ENCODE measurements around the gene PAX5.

The PAX5 gene

DNA sequence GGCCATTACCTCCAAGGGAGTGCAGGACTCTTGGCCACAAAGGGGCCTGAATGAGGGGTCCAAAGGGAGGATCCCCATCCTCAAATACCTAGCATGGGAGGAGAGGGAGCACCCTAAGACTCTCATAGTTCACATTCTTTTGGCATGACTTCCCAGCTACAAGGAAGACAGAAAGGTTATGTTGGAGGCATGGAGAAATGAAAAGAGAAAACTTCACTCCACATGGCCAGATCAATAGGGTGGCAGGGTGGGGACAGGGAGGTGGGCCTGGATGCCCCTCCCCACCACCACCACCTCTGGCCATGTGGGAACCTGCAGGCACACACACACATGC is 97.6 kb downstream of the PAX5 start:
- DNase-seq (ENCODE audit: low spot score), result no peak
- TF ChIP-seq, protein P1, sequence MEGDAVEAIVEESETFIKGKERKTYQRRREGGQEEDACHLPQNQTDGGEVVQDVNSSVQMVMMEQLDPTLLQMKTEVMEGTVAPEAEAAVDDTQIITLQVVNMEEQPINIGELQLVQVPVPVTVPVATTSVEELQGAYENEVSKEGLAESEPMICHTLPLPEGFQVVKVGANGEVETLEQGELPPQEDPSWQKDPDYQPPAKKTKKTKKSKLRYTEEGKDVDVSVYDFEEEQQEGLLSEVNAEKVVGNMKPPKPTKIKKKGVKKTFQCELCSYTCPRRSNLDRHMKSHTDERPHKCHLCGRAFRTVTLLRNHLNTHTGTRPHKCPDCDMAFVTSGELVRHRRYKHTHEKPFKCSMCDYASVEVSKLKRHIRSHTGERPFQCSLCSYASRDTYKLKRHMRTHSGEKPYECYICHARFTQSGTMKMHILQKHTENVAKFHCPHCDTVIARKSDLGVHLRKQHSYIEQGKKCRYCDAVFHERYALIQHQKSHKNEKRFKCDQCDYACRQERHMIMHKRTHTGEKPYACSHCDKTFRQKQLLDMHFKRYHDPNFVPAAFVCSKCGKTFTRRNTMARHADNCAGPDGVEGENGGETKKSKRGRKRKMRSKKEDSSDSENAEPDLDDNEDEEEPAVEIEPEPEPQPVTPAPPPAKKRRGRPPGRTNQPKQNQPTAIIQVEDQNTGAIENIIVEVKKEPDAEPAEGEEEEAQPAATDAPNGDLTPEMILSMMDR (IDR thresholded peaks at IDR 0.05; ENCODE audit: extremely low read depth, insufficient read depth, missing control alignments), result no peak
- in situ Hi-C loops (cut with MboI; ENCODE audit: low pct_unique_long_range_greater_than_20kb, low sequenced_read_pairs, unreplicated experiment), result no loop called here

DNA sequence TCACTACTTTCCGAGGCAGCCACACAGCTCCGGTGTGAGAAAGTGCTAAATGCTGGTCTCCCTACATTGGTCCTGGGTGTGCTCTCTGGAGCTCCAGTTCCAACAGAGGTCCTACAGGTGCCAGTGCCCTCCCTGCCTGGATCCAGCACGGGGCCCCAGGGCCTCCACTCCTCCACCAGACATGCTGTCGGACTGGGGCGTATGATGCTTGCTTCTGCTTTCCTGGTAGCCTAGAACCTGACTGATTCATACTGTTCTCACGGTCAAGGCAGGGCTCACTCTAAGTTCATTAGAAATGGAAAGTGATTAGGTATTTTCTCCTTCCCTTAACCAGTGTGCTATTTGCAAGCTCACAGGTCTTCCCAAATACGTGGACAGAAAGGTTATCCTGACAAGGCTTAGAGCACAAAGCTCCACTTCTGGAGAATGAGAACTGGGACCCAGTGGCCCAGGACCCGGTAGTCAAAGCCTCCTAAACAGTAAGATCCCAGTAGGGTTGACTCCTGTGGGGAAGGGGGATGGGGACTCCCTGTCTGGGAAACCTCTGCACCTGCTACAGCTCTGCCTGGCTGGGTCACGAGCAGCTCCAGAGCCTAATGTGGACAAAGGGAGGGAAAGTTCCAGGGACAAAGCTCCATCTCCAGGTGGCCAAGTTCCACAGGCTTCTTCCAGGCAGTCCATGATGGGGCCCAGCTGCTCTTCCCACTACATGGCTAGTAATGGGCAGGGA is 98.1 kb downstream of the PAX5 start:
- TF ChIP-seq, protein P1 (IDR thresholded peaks at IDR 0.05; ENCODE audit: extremely low read depth, insufficient read depth, missing control alignments), result no peak
- peak; percentile 55 for DNase-seq (ENCODE audit: low spot score)
- in situ Hi-C loops (cut with MboI; ENCODE audit: low pct_unique_long_range_greater_than_20kb, low sequenced_read_pairs, unreplicated experiment), result no loop called here

DNA sequence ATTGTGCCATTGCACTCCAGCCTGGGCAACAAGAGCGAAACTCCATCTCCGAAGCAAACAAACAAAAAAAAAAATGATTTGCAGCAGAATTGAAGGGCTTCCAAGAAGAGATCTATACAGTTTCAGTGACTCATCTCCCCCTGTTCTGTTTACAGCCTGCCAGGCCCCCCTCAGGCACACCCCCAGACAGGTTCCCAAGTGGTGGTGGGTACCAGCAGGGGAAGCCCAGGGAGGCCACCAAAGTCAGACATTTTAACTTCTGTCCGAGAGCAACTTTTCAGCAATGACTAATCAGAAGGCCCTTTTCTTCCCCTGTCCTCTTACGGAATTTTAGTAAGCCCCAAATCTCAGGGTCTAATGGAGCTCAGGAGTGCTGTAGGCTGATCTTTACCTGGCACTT is 98.7 kb downstream of the PAX5 start:
- peak; percentile 57 for DNase-seq (ENCODE audit: low spot score)
- TF ChIP-seq, protein P1 (IDR thresholded peaks at IDR 0.05; ENCODE audit: extremely low read depth, insufficient read depth, missing control alignments), result no peak
- in situ Hi-C loops (cut with MboI; ENCODE audit: low pct_unique_long_range_greater_than_20kb, low sequenced_read_pairs, unreplicated experiment), result no loop called here

DNA sequence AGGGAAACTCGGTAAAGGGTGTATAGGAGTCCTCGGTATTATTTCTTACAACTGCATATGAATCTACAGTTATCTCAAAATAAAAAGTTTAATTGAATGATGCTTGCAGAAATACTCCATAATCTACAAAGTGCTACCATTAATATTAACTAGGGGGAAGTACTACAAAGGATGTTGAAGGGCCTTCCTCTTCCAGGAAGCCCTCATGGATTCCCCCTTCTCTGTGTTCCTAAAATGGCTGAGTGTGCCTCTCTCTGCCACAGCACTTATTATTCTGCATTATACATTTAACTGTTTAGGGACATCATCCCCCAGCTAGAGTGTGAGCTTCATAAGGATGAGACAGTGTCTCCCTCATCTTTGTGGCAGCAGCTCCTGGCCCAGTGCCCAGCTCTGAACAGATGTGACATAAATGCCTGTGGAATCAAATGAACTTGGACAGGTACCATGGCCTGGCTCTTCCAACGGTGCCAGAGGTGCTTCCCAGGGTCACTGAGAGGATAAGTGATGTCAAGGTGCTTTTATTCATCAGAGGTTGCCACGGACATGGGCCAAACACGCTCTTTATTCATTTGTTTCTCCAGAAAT is 99.5 kb downstream of the PAX5 start:
- DNase-seq (ENCODE audit: low spot score), result no peak
- TF ChIP-seq, protein P1 (IDR thresholded peaks at IDR 0.05; ENCODE audit: extremely low read depth, insufficient read depth, missing control alignments), result no peak
- in situ Hi-C loops (cut with MboI; ENCODE audit: low pct_unique_long_range_greater_than_20kb, low sequenced_read_pairs, unreplicated experiment), result no loop called here

DNA sequence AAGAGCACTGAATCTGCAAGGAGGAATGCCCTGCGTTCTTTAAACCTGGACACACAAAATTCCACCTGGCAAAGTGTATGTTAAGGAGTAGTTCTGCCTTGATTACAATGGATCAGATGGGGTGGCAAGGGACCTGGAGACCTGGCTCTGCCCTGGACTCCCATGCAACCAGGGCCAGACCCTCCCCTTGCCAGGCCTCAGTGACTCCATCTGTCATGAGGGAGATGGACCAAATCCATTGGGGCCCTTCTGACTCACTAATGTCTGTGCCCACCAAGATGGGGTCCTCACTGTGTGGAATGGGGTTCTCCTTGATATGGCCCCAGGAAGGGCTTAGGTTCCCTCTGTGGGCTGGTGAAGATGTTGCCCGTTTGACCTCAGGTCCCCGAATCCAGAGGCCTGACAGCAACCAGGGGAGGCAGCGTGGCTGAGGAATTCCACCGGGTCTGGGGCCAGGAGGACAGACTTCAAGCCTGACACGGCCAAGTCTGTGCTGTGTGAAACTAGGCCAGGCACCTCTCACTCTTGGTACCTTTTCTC is 100.3 kb downstream of the PAX5 start:
- DNase-seq (ENCODE audit: low spot score), result no peak

DNA sequence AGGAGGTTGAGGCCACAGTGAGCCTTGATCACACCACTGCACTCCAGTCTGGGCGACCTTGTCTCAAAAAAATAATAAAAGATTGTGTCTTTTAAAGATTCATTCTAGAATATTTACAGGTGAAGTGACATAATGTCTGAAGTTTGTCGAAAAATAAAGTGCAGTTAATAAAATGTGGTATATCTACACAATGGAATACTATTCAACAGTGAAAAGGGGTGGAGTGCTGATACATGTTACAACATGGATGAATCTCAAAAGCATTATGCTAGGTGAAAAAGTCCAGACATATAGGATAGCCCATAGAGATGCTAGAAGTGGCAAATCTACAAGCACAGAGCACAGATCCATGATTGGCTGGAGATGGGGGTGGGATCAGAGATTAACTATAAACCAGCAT is 101.9 kb downstream of the PAX5 start:
- TF ChIP-seq, protein P1 (IDR thresholded peaks at IDR 0.05; ENCODE audit: extremely low read depth, insufficient read depth, missing control alignments), result no peak
- DNase-seq (ENCODE audit: low spot score), result no peak
- in situ Hi-C loops (cut with MboI; ENCODE audit: low pct_unique_long_range_greater_than_20kb, low sequenced_read_pairs, unreplicated experiment), result no loop called here

More for the DNA sequence above, 100.3 kb downstream of the PAX5 start:
- TF ChIP-seq, protein P1 (IDR thresholded peaks at IDR 0.05; ENCODE audit: extremely low read depth, insufficient read depth, missing control alignments), result no peak
- in situ Hi-C loops (cut with MboI; ENCODE audit: low pct_unique_long_range_greater_than_20kb, low sequenced_read_pairs, unreplicated experiment), result no loop called here

All from GM13977 (cell line).